ENCODE results near the gene TANC1. TPM values are rescaled to one million over a fixed set of nuclear protein-coding genes. Genes with fewer than 3 reads are reported as not detected.

Gene TANC1
- total RNA-seq, 1 experiment from 2014 or later, result 2.5 TPM

DNA sequence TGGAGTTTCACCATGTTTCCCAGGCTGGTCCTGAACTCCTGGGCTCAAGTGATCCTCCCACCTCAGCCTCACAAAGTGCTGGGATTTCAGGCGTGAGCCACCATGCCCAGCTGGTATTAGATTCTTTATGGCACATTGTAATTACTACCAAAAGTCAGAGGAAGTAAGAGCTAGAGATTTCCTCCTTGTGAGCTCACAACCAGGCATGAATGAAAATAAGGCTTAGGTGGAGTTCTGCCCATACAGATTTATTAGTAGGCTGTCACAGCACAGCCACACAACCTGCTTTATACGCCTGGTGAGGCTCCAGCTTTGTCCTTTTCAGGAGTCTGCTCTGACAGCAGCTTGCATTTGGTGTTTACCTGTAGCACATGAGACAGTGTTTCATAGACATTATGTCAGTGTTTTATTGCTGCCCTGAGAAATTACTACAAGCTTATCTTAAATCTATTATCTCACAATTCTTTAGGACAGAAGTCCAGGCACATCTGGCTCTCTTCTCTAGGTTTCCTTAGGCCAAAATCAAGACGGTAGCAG, 156.6 kb downstream of the TANC1 start:
- Histone ChIP-seq H3K56ac (ENCODE audit: insufficient read length, low read depth, low read length) (no peak overlapping the region), H3K79me1 (ENCODE audit: insufficient read depth, low read depth, low read length, poor library complexity, severe bottlenecking) (no peaks in the 10 kb centered on the region), H3K79me2 (ENCODE audit: insufficient read depth, low read length) (no peaks in the 10 kb centered on the region), H3K9me3 (ENCODE audit: control insufficient read depth, low read depth, low read length) (no peaks in the 10 kb centered on the region), H2BK20ac (ENCODE audit: low read depth, low read length, poor library complexity, severe bottlenecking) (no peak overlapping the region), H2BK120ac (ENCODE audit: low read depth, low read length, poor library complexity, severe bottlenecking) (no peak overlapping the region), H3K18ac (ENCODE audit: insufficient read length, low read depth, low read length) (no peak overlapping the region), H3K14ac (ENCODE audit: insufficient read depth, low read length) (no peak overlapping the region), H3T11ph (ENCODE audit: low read length) (no peak overlapping the region), H2AK5ac (ENCODE audit: insufficient read length, low read length) (no peak overlapping the region), H4K8ac (replicated peaks; ENCODE audit: insufficient read length, low read depth, low read length) (no peak overlapping the region), H3K4ac (ENCODE audit: low read depth, low read length) (no peak overlapping the region), H3K23me2 (ENCODE audit: insufficient read length, low read depth, low read length, poor library complexity, severe bottlenecking) (no peaks in the 10 kb centered on the region), H3K27ac (ENCODE audit: insufficient read length, low read depth, low read length) (no peak overlapping the region), H3K4me2 (ENCODE audit: insufficient read depth, insufficient read length, low read length) (no peak overlapping the region), H2BK5ac (ENCODE audit: insufficient read length, low read length) (no peak overlapping the region), H3K4me1 (ENCODE audit: insufficient read depth, low read length) (peaks cover 3% of the 10 kb centered on the region; the same call in 1 of the 2 replicates), H3K23ac (ENCODE audit: insufficient read length, low read depth, low read length) (no peak overlapping the region), H4K5ac (ENCODE audit: insufficient read length, low read depth, low read length) (no peak overlapping the region), H3K9ac (ENCODE audit: extremely low read depth, insufficient read length, low read length) (no peak overlapping the region), H2BK15ac (ENCODE audit: low read depth, low read length) (no peak overlapping the region), H2AFZ (ENCODE audit: low read length) (no peak overlapping the region), H3K27me3 (ENCODE audit: insufficient read depth, low read length) (no peaks in the 10 kb centered on the region), H2BK12ac (ENCODE audit: insufficient read length, low read depth, low read length) (no peak overlapping the region), H4K20me1 (ENCODE audit: control insufficient read depth, insufficient read depth, insufficient read length) (no peaks in the 10 kb centered on the region), H4K91ac (ENCODE audit: insufficient read length, low read depth, low read length) (no peak overlapping the region)
- no peaks in the 10 kb centered on the region for H3K36me3 Mint-ChIP-seq (ENCODE audit: insufficient read depth in 1 of 3, low read depth in 3 of 3)
- H3K27me3 Mint-ChIP-seq (ENCODE audit: low read depth), result no peaks in the 10 kb centered on the region
- DNase-seq, result no peak
- TF ChIP-seq, protein P1, sequence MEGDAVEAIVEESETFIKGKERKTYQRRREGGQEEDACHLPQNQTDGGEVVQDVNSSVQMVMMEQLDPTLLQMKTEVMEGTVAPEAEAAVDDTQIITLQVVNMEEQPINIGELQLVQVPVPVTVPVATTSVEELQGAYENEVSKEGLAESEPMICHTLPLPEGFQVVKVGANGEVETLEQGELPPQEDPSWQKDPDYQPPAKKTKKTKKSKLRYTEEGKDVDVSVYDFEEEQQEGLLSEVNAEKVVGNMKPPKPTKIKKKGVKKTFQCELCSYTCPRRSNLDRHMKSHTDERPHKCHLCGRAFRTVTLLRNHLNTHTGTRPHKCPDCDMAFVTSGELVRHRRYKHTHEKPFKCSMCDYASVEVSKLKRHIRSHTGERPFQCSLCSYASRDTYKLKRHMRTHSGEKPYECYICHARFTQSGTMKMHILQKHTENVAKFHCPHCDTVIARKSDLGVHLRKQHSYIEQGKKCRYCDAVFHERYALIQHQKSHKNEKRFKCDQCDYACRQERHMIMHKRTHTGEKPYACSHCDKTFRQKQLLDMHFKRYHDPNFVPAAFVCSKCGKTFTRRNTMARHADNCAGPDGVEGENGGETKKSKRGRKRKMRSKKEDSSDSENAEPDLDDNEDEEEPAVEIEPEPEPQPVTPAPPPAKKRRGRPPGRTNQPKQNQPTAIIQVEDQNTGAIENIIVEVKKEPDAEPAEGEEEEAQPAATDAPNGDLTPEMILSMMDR (conservative IDR thresholded peaks at IDR 0.05), result no peak
- H3K9me3 Mint-ChIP-seq, result no peaks in the 10 kb centered on the region
- no peak overlapping the region for H3K4me3 Mint-ChIP-seq
- no CpG with 5 or more reads among the region's 3 CpGs for WGBS (ENCODE audit: extremely low coverage, insufficient read length, low lambda C conversion rate)
- H3K27ac Mint-ChIP-seq, result peak overlapping the region in 2 of 3 experiments; percentile 62 to 80; a peak in 3 of 7 replicates
- H3K4me1 Mint-ChIP-seq, result peaks cover 9 to 14% of the 10 kb centered on the region in 2 experiments
